Occipital lobe (tissue), 2 donors: Measurements from ENCODE around the gene PIGR. TPM values are rescaled to one million over a fixed set of nuclear protein-coding genes. Genes with fewer than 3 reads are reported as not detected.

Source experiments
- DNase-seq: peaks from one replicate; lab custom pipeline; 2025; lab: John Stamatoyannopoulos, UW
- total RNA-seq: library from RNA; depleted of rRNA; stranded (reverse); fragments of >200 nt; gene quantifications from one replicate; pipeline ENCODE4 v1.2.3, GENCODE V29; 2014

Gene PIGR
- total RNA-seq, 1 donor from 2014 or later = not detected

DNA sequence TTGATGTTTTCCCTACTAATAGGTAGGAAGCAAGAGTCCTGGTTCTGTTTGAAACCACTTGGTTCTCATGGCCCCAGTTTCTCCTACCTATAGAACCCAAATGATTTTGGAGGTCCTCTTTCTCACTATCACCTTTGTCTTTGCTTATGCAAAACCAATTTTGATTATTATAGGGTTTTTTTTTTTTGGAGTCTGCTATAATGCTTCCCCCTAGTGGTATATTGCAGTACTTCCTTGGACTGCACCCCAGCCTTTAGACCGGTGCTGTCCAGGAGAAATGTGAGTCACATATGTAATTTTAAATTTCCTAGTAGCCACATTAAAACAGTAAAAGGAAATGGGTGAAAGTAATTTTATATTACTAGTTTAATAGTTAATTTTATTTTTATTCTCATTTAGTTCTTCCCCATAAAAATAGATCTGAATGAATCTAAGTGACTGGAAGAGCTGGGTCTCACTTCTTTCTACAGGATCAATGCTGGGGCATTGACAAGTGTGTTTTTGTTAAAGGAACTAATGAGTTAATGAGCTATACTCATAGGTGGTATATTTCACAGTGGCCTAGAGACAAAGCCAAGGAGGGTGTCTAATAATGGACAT is 35.1 kb downstream of the PIGR start:
- DNase-seq = no peak

- DNase-seq = no peak
These were observed 36.4 kb downstream of the PIGR start for GRCh38 chr1:206909883-206910318.

- DNase-seq = no peak
These were observed 36.9 kb downstream of the PIGR start for GRCh38 chr1:206909161-206909882.

GRCh38 chr1:206908038-206908437 is 38.2 kb downstream of the PIGR start:
- DNase-seq = no peak

- no peak for DNase-seq
These were observed 38.8 kb downstream of the PIGR start for GRCh38 chr1:206907304-206907991.

- DNase-seq = no peak
These were observed 40.7 kb downstream of the PIGR start for GRCh38 chr1:206905295-206906164.

DNA sequence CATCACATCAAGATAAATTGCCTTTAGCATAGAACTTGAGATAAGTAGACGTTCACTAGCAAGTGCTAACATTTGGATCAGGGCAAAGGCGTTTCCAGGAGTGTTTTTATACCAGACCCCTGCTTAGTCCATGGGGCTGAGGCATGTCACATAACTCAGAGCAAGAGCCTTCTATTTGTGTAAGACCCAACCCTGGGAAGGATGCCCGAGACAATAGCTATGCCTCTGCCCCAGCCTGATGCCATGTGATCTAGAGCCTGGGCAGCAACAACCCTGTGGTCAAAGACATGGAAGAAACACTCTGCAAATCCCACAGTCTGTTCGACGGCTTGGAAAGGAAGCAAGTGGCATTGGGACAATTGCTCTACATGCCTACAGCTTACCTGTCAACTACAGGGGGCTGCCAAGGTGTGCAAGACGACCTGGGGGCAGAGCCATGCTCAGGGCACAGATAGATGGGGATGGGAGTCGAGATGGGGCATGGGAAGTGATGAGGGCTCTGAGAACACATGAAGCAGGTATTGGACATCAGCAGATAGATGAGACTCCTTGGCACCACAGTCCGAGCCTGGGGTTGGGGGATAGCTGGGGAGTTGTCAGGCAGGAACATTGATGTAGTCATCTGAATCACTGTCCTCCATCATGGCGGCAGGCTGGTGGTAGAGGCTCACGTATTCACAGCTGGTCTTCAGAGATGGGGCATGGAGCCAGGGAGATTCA is 41.7 kb downstream of the PIGR start:
- no peak for DNase-seq

DNA sequence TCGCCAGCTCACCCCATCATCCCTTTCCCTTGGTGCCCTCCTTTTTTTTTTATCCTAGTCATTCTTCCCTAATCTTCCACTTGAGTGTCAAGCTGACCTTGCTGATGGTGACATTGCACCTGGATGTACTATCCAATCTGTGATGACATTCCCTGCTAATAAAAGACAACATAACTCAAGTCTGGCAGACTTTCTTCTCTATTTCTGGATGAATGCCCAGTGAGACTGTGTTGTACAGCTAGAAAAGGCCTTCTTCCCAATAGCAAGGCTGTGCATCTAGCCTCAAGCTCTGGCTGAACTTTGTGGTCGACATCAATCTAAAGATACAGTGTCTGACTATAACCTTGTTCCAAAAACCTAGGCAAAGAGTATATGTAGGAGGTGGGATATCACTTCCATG is 42.6 kb downstream of the PIGR start:
- no peak for DNase-seq

- no peak for DNase-seq
These were observed 43.6 kb downstream of the PIGR start for GRCh38 chr1:206902702-206903101.

GRCh38 chr1:206901944-206902343 is 44.3 kb downstream of the PIGR start:
- DNase-seq = no peak

DNA sequence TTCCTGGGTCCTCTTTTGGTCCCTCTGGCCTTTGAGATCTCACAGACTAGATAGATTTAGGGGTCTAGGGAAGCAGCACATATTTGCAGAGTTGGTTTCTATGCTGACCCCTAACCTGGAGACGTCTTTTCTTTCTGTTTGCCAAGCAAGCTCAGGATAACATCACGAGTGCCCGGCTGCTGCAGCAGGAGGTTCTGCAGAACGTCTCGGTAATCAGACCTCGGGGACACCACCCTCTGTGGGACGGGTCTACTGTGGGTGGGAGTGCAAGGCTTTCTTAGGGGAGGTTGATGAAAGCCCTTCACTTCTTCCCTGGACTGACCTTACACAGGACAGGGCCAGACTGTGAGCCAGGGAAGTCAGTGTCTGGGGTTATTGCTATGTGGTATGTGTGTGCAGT is 46.1 kb downstream of the PIGR start:
- DNase-seq = no peak

DNA sequence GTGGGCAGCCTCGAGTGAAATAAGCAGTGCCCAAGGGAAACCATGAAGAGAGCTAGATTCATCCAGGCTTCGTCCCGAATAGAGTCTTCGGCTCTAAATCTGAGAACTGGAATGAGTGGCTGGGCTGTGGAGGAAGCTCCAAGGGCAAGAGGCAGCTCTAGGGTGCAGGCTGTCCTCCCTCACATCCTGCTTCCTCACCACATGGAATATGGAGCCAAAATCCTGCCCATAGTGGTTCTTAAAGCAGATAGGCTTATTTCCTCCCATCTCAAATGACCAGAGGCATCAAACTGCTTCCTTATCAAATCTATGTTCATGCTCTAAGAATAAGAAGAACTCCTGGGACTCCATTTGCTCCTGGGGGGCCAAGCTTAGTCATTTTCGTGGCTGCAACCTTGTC is 46.5 kb downstream of the PIGR start:
- no peak for DNase-seq

DNA sequence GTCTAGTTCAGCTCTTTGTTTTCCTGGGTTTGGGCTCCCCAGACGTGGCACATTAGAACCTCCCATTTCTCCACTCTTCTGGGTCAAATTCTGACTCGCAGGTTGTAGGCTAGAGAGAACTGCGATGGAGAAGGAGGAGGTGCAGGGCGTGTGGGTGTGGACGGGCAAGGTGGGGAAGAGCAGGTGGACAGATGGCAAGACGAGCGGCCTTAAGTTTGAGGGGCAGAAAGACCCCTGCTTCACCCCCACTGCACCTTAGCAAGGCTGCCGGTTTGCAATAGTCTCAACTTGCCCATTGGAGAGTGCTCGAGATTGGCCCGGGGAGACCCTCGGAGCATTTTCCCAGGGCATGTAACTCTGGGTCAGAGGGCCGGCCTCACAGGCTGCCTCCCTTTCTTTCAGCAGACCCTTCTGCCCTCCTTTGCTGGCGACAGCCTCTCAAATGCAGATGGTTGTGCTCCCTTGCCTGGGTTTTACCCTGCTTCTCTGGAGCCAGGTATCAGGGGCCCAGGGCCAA is 47.3 kb downstream of the PIGR start:
- no peak for DNase-seq

GRCh38 chr1:206898089-206898914 is 48.0 kb downstream of the PIGR start:
- no peak for DNase-seq

- DNase-seq = no peak
These were observed 49.1 kb downstream of the PIGR start, which contains the start of gene IL24 for GRCh38 chr1:206897175-206897574. TSS of gene IL24 (plus strand) at chr1:206897443. CDS start at chr1:206897833, 390 bp downstream.

GRCh38 chr1:206896261-206896660 is 50.0 kb downstream of the PIGR start:
- no peak for DNase-seq

DNA sequence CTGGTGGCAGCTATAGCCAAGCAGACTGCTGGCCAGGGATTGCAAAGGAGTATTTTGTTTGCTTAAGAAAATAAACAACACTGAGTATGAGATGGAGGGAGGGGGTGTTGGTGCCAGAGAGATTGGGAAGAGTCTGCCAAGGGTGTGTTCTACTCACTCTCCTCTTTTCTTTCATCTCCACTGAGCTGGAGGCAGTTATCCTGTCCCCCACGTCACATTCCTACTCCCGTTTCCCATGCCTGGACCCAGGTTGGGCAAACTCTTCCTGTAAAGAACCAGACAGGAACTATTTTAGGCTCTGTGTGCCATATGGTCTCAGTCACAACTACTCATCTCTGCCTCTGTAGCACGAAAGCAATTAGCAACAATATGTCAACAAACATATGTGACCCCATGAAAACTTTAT is 50.4 kb downstream of the PIGR start:
- DNase-seq = no peak

DNA sequence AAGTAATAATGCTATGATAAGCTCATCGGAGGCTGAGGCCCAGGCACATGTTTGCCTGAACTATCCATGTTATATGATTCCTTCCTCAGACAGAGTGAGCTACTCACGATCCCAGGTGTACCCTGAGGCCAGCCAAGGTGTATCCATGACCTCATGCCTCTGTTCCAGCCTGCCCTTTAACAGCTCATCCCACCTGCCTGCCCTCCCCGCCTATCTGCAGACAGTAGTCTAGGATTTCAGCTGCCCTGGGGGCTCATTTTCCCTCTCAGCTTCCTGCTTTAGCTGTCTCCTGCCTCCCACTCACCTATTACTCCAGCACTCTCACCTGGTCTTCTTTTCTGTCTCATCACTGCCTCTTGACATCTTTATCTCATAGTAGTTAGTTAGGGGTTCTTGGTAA is 50.9 kb downstream of the PIGR start:
- DNase-seq = no peak

- no peak for DNase-seq
These were observed 52.9 kb downstream of the PIGR start for GRCh38 chr1:206893380-206893779.
